ENCODE data around the gene AKAP6. TPM values are rescaled to one million over a fixed set of nuclear protein-coding genes. Genes with fewer than 3 reads are reported as not detected.

Gene AKAP6
- total and polyA plus RNA-seq, 2 of the 8 experiments (the other 6 are each of a cell fraction or from before 2014, with no cell fraction given) = 0.09 to 0.89 TPM

DNA sequence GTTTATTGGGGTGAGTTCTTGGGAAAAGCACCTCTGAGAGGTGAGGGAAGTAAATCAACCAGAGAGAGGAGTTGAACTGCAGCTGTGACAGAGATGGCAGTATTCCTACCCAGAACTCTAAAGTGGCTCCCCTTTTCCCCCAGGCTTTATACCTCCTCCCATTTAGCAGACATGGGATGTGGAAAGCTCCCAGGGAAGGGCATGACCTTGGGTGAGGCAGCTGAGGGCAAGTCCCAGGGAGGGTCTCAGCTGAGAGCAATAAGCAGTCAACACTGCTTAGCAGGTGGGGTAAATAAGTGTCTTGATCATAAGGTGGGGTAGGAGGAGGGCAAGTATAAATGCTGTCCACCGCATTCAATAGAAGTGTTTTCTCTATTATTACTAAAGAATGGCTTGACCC, 143.0 kb downstream of the AKAP6 start:
- FAIRE-seq (no peak), DNase-seq (ENCODE audit: low read depth in 1 of 2, low spot score in 2 of 2) (no peak)
- ChIA-PET CTCF (ENCODE audit: partially characterized antibody) (interaction anchor here (0.9 to 2.4 kb wide), 3 partner anchors 87 to 220 kb away, joined by 4 to 9 read pairs (median 9); no protein-coding TSS in a partner anchor), POLR2A (ENCODE audit: partially characterized antibody) (no interaction called here)
- Histone ChIP-seq H3K27me3 (replicated peaks in 1 of 4; ENCODE audit: control insufficient read depth in 3 of 4, extremely low read depth in 1 of 4, insufficient read depth in 3 of 4, low read length in 3 of 4) (no peaks in the 10 kb centered on the region), H3K4me1 (replicated peaks in 1 of 4; ENCODE audit: control insufficient read depth in 3 of 4, insufficient read depth in 4 of 4, low read length in 3 of 4) (peaks cover 0 to 9% (median 3%) of the 10 kb centered on the region in 4 experiments; a peak in 3 of 7 replicates), H3K4me2 (ENCODE audit: insufficient read depth in 1 of 2, low read depth in 2 of 2, low read length in 2 of 2) (no peak overlapping the region), H2BK12ac (ENCODE audit: low read depth, low read length) (peak overlapping the region; percentile 75; the same call in 1 of the 2 replicates), H2BK120ac (replicated peaks; ENCODE audit: low read depth, low read length) (no peak overlapping the region), H4K5ac (ENCODE audit: insufficient read length, low read depth, low read length) (no peak overlapping the region), H3K14ac (ENCODE audit: insufficient read length) (no peak overlapping the region), H3K36me3 (ENCODE audit: control insufficient read depth in 2 of 4, insufficient read depth in 4 of 4, low read length in 3 of 4) (no peaks in the 10 kb centered on the region), H4K91ac (replicated peaks; ENCODE audit: insufficient read length, low read length) (no peak overlapping the region), H3K23ac (ENCODE audit: insufficient read length) (no peak overlapping the region), H3K79me1 (ENCODE audit: low read depth, low read length) (no peaks in the 10 kb centered on the region), H3K56ac (replicated peaks; ENCODE audit: insufficient read length, low read depth, low read length) (no peak overlapping the region), H3K9ac (replicated peaks in 1 of 4; ENCODE audit: extremely low read depth in 1 of 4, low read depth in 3 of 4, low read length in 3 of 4) (no peak overlapping the region), H3K79me2 (ENCODE audit: control insufficient read depth in 1 of 2, insufficient read depth in 2 of 2, low read length in 2 of 2) (no peaks in the 10 kb centered on the region), H2AFZ (ENCODE audit: low read length) (peak overlapping the region; percentile 59; the same call in 1 of the 2 replicates), H3K23me2 (ENCODE audit: low read depth, low read length) (no peaks in the 10 kb centered on the region), H2BK5ac (ENCODE audit: low read depth, low read length) (peak overlapping the region; percentile 67), H2BK20ac (ENCODE audit: low read length) (no peak overlapping the region), H3K18ac (ENCODE audit: extremely low read depth, low read length) (no peak overlapping the region), H2BK15ac (ENCODE audit: low read length) (no peak overlapping the region), H3K9me3 (ENCODE audit: insufficient read depth in 2 of 2, low read depth in 1 of 2, low read length in 1 of 2) (no peaks in the 10 kb centered on the region), H4K8ac (ENCODE audit: extremely low read depth, insufficient read depth, low read length) (no peak overlapping the region), H4K20me1 (replicated peaks in 1 of 2; ENCODE audit: control insufficient read depth in 1 of 2, insufficient read depth in 2 of 2, low read length in 2 of 2) (no peaks in the 10 kb centered on the region), H3K27ac (ENCODE audit: low read depth, low read length) (peak overlapping the region; percentile 54; the same call in 1 of the 2 replicates), H3K4ac (replicated peaks; ENCODE audit: insufficient read length, low read depth, low read length) (no peak overlapping the region), H3K4me3 (ENCODE audit: extremely low read depth in 1 of 4, insufficient read depth in 2 of 4, low read depth in 3 of 4, low read length in 4 of 4) (no peak overlapping the region), H2AK5ac (ENCODE audit: low read depth, low read length) (peak overlapping the region; percentile 67; the same call in 1 of the 2 replicates)
- WGBS, 2 experiments (ENCODE audit: extremely low coverage in 1 of 2, insufficient coverage in 1 of 2, insufficient read length in 1 of 2, insufficient replicate concordance in 2 of 2, low coverage in 1 of 2, low lambda C conversion rate in 2 of 2, missing lambda C conversion rate in 1 of 2) = 92% methylated on average over 1 of the region's 1 CpG; no CpG with 5 or more reads in 1 of the 2 experiments
- TF ChIP-seq TAF7 (optimal IDR thresholded peaks at IDR 0.05; ENCODE audit: borderline replicate concordance, low read depth, low read length) (no peak), TEAD4 (IDR thresholded peaks at IDR 0.05; ENCODE audit: low read depth, low read length) (no peak)
- TF ChIP-seq, protein P1, sequence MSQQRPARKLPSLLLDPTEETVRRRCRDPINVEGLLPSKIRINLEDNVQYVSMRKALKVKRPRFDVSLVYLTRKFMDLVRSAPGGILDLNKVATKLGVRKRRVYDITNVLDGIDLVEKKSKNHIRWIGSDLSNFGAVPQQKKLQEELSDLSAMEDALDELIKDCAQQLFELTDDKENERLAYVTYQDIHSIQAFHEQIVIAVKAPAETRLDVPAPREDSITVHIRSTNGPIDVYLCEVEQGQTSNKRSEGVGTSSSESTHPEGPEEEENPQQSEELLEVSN (IDR thresholded peaks at IDR 0.05) = no peak
